Amniotic stem cell (primary cell): ENCODE measurements around the gene CYP3A4.
"Not testable (repeated sequence)": the region's sequence is repeated elsewhere in the genome, so short reads cannot be mapped to it uniquely, and the experiment has no call there.

Experiments used
- DNase-seq: peaks from one replicate; lab custom pipeline; 2025; lab: John Stamatoyannopoulos, UW

Gene CYP3A4

GRCh38 chr7:99792967-99793366, 9.0 kb upstream of the CYP3A4 start:
- no peak for DNase-seq

- DNase-seq = no peak
These were observed 7.8 kb upstream of the CYP3A4 start for GRCh38 chr7:99791667-99792369.

GRCh38 chr7:99791021-99791420, 7.0 kb upstream of the CYP3A4 start:
- DNase-seq = no peak

GRCh38 chr7:99790407-99790806, 6.4 kb upstream of the CYP3A4 start:
- no peak for DNase-seq

- DNase-seq = no peak
These were observed 5.6 kb upstream of the CYP3A4 start for GRCh38 chr7:99789441-99790070.

- no peak for DNase-seq
These were observed 4.6 kb upstream of the CYP3A4 start for GRCh38 chr7:99788554-99788953.

GRCh38 chr7:99786726-99787335, 2.8 kb upstream of the CYP3A4 start:
- DNase-seq = no peak

GRCh38 chr7:99785654-99786053, 1.7 kb upstream of the CYP3A4 start:
- DNase-seq = not testable (repeated sequence)

GRCh38 chr7:99782012-99782953, 1.7 kb downstream of the CYP3A4 start:
- DNase-seq = no peak

- no peak for DNase-seq
These were observed 3.4 kb downstream of the CYP3A4 start for GRCh38 chr7:99780588-99780987.

- DNase-seq = no peak
These were observed 4.0 kb downstream of the CYP3A4 start for GRCh38 chr7:99779949-99780348.

GRCh38 chr7:99778880-99779279, 5.1 kb downstream of the CYP3A4 start:
- DNase-seq = no peak

- DNase-seq = not testable (repeated sequence)
These were observed 10.6 kb downstream of the CYP3A4 start for GRCh38 chr7:99773395-99773794.

GRCh38 chr7:99772565-99772964, 11.4 kb downstream of the CYP3A4 start:
- DNase-seq = no peak

GRCh38 chr7:99769494-99769893, 14.5 kb downstream of the CYP3A4 start:
- DNase-seq = not testable (repeated sequence)

GRCh38 chr7:99768471-99768870, 15.5 kb downstream of the CYP3A4 start:
- no peak for DNase-seq

- no peak for DNase-seq
These were observed 16.3 kb downstream of the CYP3A4 start for GRCh38 chr7:99767662-99768061.

- no peak for DNase-seq
These were observed 17.4 kb downstream of the CYP3A4 start for GRCh38 chr7:99766484-99767099.

GRCh38 chr7:99764478-99764877, 19.5 kb downstream of the CYP3A4 start:
- no peak for DNase-seq

- no peak for DNase-seq
These were observed 21.2 kb downstream of the CYP3A4 start for GRCh38 chr7:99762680-99763327.

- DNase-seq = no peak
These were observed 28.9 kb downstream of the CYP3A4 start for GRCh38 chr7:99755085-99755484.
